ENCODE data around the gene APOBEC3G.

- no peak for TF ChIP-seq CTCF (IDR thresholded peaks at IDR 0.05)
- no peak for TF ChIP-seq MAX (IDR thresholded peaks at IDR 0.05; ENCODE audit: low read depth)
- no peak for TF ChIP-seq FOXJ3 (CRISPR knock-in tag; IDR thresholded peaks at IDR 0.05)
- TF ChIP-seq USF2 (IDR thresholded peaks at IDR 0.05; ENCODE audit: borderline replicate concordance, low read depth, low read length) = no peak
- TF ChIP-seq EP300 (IDR thresholded peaks at IDR 0.05; ENCODE audit: borderline replicate concordance in 1 of 2, low read depth in 1 of 2, low read length in 1 of 2) = no peak
- no peak for TF ChIP-seq SMC3 (IDR thresholded peaks at IDR 0.05; ENCODE audit: low read depth, low read length)
- no peak for TF ChIP-seq POLR2AphosphoS5 (IDR thresholded peaks at IDR 0.05; ENCODE audit: low read depth, low read length)
- TF ChIP-seq REST (IDR thresholded peaks at IDR 0.05; ENCODE audit: low read depth, low read length) = no peak
- no peak for TF ChIP-seq TAF1 (IDR thresholded peaks at IDR 0.05; ENCODE audit: borderline replicate concordance, low read depth, low read length)
- no peak for TF ChIP-seq YY1 (IDR thresholded peaks at IDR 0.05; ENCODE audit: low read depth)
- no peak for TF ChIP-seq CHD2 (IDR thresholded peaks at IDR 0.05; ENCODE audit: low read length, partially characterized antibody)
- no peak for TF ChIP-seq PBX3 (IDR thresholded peaks at IDR 0.05)
- no peak for TF ChIP-seq FOXM1 (IDR thresholded peaks at IDR 0.05; ENCODE audit: low read depth)
These were observed 14.3 kb downstream of the APOBEC3G start for GRCh38 chr22:39091126-39092081.

Measured in SK-N-SH (cell line).